NCI-H2107 (cell line): ENCODE measurements around the gene PCSK6.
"Not testable (repeated sequence)": the region's sequence is repeated elsewhere in the genome, so short reads cannot be mapped to it uniquely, and the experiment has no call there.

Experiments
- DNase-seq: peaks from one replicate; lab custom pipeline; 2025; lab: John Stamatoyannopoulos, UW

Gene PCSK6

GRCh38 chr15:101482526-101483371, 6.8 kb downstream of the PCSK6 start:
- DNase-seq: no peak

- DNase-seq: no peak
Measured at GRCh38 chr15:101481917-101482525, 7.5 kb downstream of the PCSK6 start.

DNA sequence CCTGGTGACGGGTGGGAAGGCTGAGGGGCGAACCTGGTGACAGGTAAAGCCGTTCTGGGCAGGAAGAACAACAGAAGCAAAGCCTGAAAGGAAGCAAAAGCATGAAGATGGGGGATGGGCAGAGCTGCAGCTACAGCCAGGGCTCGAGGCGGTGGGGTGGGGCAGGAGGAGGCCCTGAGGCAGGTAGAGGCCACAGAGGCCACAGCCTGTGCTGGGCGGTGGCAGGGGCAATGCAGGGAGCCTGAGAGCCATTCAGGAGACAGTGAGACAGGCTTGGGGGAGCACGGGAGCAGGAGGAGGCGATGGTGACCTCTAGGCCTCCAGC, 8.2 kb downstream of the PCSK6 start:
- DNase-seq: no peak

DNA sequence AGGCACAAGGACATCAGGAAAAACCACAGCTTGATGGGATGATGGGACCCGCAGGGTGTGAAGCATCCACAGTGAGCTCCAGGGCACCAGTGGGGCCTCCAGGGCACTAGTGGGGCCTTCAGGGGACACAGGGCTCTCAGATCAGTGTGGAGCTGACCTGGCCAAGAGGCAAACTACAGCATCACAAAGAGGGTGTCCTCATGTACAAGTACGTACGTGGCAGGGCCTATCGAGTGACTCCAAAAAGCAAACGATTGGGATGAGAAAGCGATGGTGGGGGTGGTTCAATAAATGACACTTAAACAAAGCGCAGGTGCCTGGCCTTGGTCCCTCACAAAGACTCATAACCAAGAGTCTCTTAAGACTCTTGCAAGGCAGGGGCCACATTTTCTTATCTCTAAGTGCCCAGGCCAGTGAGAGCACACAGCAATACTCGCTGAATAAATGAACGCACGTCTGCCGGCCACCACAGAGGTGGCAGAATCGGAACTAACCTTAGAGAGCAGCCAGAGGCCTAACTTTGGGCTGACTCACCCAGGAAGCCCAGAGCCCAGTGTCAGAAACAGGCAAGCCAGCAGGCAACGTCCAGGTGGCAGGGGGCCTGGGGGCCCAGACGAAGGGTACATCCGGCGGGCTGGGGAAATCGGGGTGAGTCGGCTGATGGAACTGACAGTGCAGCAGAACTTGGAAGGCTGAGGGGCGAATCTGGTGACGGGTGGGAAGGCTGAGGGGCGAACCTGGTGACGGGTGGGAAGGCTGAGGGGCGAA, 8.7 kb downstream of the PCSK6 start:
- no peak for DNase-seq

GRCh38 chr15:101479851-101480612, 9.5 kb downstream of the PCSK6 start:
- DNase-seq: no peak

DNA sequence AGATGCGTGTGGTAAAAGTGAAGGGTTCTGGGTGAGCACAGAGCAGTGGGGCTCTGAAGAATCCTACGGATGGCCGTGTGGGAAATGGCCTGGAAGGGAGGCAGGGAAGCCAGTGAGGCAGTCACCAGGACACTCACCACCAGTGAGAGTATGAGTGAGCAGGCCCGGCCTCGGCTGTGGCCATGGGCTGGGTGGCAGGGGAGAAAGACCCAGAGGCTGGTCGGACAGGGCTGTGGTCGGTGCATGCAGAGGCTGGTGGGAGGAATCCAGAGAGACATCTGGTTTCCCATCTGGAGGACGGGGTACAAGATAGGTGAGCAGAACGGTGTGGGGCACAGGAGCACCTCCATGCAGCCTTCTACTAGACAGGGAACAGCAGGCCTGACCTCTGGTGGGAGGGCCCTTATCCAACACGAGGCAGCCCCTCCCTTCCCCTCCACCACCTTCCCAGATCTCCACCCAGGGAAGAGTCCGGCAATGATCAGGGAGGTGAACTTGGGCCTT, 10.1 kb downstream of the PCSK6 start:
- DNase-seq: no peak

- DNase-seq: no peak
Measured at GRCh38 chr15:101478701-101479341, 10.7 kb downstream of the PCSK6 start.

GRCh38 chr15:101477851-101478362, 11.6 kb downstream of the PCSK6 start:
- DNase-seq: no peak

- DNase-seq: no peak
Measured at GRCh38 chr15:101476756-101477155, 12.8 kb downstream of the PCSK6 start.

GRCh38 chr15:101474983-101475382, 14.5 kb downstream of the PCSK6 start:
- no peak for DNase-seq

DNA sequence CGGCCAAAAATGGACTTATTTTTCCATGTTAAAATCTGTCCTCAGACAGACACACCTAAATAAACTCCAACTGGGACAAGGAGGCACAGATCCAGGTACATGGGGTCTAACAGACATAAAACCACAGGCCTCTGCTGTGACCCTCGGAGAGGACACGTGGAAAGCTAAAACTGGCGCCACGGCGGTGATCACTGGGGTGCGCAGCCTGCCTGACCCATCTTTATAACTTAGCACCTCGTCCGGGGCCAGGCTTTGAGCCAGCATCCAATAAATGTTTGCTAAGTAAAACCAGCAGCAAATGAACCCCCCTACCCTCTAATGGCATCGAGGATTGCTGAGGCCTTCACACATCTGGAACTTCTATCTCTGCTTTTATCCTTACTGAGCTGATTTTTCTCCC, 15.3 kb downstream of the PCSK6 start:
- no peak for DNase-seq

GRCh38 chr15:101472033-101472432, 17.5 kb downstream of the PCSK6 start:
- no peak for DNase-seq

DNA sequence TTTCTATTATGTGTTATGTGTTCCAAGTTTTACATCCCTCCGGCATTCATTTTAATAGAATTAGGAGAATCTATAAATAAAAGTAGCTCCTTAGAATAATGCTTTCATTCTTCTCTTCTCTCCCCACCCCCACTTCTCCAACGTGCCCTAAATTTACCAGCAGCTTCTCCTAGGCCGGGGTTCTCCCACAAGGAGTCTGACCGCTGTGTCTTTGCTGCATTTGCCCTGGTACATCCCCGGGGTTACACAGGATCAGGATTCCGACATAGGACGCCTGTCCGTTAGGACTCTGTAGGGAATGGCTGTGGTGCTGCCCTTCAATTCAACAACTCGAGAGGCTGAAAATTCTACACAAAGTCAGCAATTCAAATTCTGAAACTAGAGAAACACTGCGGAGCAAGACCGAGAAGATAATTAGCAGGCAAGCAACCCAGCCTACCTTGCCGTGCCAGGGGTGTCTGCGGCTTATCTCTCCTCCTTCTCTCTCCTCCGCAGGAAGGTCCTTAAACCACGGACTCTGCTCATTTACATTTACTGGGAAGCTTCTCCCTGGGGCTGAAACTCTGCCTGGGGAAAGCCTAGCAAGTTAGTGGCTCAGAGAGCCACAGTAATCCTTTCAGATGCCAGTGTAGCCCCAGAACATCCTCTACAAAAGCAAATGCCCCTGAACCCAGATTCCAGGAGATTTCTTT, 18.8 kb downstream of the PCSK6 start:
- no peak for DNase-seq

GRCh38 chr15:101469520-101470288, 19.8 kb downstream of the PCSK6 start:
- no peak for DNase-seq

DNA sequence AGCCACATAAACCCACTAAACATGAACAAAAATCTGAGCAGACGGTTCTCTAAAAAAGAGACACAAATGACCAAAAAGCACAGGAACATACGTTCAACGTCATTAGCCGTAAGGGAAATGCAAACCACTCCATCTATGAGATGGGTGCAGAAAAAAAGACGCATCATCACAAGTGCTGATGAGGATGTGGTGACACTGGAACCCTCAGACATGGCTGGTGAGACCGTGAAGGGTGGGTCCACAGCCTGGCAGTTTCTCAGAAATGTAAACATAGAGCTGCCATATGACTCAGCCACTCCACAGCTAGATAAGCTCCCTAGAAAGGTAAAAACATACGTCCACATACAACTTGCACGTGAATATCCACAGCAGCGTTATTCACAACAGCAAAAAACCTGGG, 23.3 kb downstream of the PCSK6 start:
- no peak for DNase-seq

GRCh38 chr15:101464999-101465669, 24.4 kb downstream of the PCSK6 start:
- no peak for DNase-seq

DNA sequence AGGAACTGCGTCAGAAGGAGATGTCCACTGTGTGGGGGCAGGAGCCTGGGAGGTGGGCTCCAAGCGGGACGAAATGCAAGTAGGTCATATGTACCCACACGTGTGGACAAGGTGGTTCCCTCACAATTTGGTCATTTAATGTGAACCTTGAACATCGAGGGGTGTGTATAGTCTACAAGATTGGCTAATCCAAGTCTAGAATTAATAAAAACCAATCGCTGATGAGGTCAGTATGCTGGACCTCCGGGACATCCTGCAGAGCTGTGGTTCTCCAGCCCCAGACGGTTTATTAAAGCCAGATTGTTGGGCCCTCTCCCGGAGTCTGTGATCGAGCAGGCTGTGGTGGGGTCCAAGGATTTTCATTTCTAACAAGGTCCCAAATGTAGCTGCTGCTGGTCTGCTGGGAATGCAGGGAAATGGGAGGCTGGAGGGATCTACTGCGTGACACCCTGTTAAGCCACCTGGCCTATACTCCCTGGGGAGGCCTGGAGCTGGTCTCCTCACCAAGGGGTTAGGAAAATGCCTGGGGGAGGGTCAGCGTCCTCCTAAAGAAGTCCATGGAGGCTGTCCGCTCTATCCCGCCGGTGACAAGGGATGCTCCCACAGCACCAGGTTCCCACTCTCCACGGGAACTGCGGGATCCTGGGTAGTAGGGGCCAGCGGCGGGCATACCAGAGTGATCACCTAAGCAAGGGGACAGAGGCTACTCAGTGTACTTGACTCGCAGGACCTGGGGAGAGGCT, 25.1 kb downstream of the PCSK6 start:
- no peak for DNase-seq

DNA sequence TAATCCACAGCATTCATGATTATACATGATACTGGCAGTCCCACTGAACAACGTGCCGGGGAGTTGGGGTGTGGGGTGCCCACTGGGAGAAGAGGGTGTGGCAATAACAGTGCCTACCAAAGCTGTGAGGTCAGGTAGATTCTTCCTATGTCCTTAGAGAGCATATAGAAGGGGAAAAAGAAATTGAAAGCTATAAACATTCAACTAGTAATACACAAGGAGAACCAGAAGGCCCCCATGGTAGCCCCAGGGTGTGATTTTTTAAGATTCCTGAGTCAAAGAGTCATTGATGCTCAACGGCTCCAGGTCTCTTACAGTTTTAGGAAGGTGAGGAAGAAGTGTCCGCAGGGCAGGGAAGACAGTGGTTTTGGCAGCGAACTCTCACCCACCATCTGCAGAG, 25.8 kb downstream of the PCSK6 start:
- DNase-seq: not testable (repeated sequence)

DNA sequence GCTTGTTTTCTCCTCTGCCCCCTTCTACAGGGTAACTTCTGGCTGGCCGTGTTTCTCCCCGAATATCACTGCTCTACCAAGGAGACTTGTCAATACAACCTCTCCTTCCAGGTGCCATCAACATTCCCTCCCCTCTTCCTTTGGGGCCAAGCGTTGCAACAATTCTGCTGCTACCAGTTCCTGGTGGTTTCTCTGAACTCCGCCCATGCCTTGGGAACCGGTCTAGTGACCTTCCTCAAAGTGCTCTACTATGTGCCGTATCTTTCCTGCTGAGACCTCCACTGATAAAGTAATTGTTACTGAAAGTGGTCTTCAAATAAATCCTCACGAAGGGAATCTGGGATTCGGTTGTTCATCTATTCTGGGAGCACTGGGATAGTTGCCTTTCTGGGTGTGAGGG, 26.2 kb downstream of the PCSK6 start:
- no peak for DNase-seq
